ENCODE results near the gene PCP4.

Gene PCP4

GRCh38 chr21:39969691-39970364 lies 102.6 kb downstream of the PCP4 start:
- TF ChIP-seq, protein P1, sequence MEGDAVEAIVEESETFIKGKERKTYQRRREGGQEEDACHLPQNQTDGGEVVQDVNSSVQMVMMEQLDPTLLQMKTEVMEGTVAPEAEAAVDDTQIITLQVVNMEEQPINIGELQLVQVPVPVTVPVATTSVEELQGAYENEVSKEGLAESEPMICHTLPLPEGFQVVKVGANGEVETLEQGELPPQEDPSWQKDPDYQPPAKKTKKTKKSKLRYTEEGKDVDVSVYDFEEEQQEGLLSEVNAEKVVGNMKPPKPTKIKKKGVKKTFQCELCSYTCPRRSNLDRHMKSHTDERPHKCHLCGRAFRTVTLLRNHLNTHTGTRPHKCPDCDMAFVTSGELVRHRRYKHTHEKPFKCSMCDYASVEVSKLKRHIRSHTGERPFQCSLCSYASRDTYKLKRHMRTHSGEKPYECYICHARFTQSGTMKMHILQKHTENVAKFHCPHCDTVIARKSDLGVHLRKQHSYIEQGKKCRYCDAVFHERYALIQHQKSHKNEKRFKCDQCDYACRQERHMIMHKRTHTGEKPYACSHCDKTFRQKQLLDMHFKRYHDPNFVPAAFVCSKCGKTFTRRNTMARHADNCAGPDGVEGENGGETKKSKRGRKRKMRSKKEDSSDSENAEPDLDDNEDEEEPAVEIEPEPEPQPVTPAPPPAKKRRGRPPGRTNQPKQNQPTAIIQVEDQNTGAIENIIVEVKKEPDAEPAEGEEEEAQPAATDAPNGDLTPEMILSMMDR (IDR thresholded peaks at IDR 0.05; ENCODE audit: insufficient read depth, low read length, poor library complexity, severe bottlenecking), result no peak
- TF ChIP-seq EZH2phosphoT487 (conservative IDR thresholded peaks at IDR 0.05; ENCODE audit: low read length), result no peak
- Histone ChIP-seq H3K27me3 (ENCODE audit: low read length) (no peaks in the 10 kb centered on the region), H3K9ac (ENCODE audit: low read length) (no peak overlapping the region), H3K9me3 (ENCODE audit: insufficient read depth, low read length) (no peaks in the 10 kb centered on the region), H3K36me3 (ENCODE audit: low read length) (no peaks in the 10 kb centered on the region), H3F3A (ENCODE audit: insufficient read depth) (no peaks in the 10 kb centered on the region), H3K9me2 (replicated peaks; ENCODE audit: insufficient read depth, low read length) (no peaks in the 10 kb centered on the region), H3K4me2 (ENCODE audit: low read depth, low read length, poor library complexity, severe bottlenecking) (no peak overlapping the region), H4K20me1 (ENCODE audit: low read depth, low read length) (no peaks in the 10 kb centered on the region), H3K27ac (ENCODE audit: low read depth, low read length) (no peak overlapping the region), H3K79me2 (ENCODE audit: insufficient read depth, low read length) (no peaks in the 10 kb centered on the region), H3K4me3 (ENCODE audit: insufficient read depth, low read length, poor library complexity, severe bottlenecking) (no peak overlapping the region), H2AFZ (ENCODE audit: low read depth, low read length, severe bottlenecking) (no peak overlapping the region)

GRCh38 chr21:39971956-39972355 lies 104.7 kb downstream of the PCP4 start:
- Histone ChIP-seq H3K9ac (ENCODE audit: low read length) (no peak overlapping the region), H3K79me2 (ENCODE audit: insufficient read depth, low read length) (no peaks in the 10 kb centered on the region), H4K20me1 (ENCODE audit: low read depth, low read length) (no peaks in the 10 kb centered on the region), H3K27me3 (ENCODE audit: low read length) (no peaks in the 10 kb centered on the region), H3K9me3 (ENCODE audit: insufficient read depth, low read length) (no peaks in the 10 kb centered on the region), H3K27ac (ENCODE audit: low read depth, low read length) (no peak overlapping the region), H3K4me3 (ENCODE audit: insufficient read depth, low read length, poor library complexity, severe bottlenecking) (no peak overlapping the region), H3K9me2 (replicated peaks; ENCODE audit: insufficient read depth, low read length) (no peaks in the 10 kb centered on the region), H3F3A (ENCODE audit: insufficient read depth) (no peaks in the 10 kb centered on the region), H2AFZ (ENCODE audit: low read depth, low read length, severe bottlenecking) (no peak overlapping the region), H3K36me3 (ENCODE audit: low read length) (no peaks in the 10 kb centered on the region), H3K4me2 (ENCODE audit: low read depth, low read length, poor library complexity, severe bottlenecking) (no peak overlapping the region)
- TF ChIP-seq, protein P1 (IDR thresholded peaks at IDR 0.05; ENCODE audit: insufficient read depth, low read length, poor library complexity, severe bottlenecking), result no peak
- TF ChIP-seq EZH2phosphoT487 (conservative IDR thresholded peaks at IDR 0.05; ENCODE audit: low read length), result no peak

DNA sequence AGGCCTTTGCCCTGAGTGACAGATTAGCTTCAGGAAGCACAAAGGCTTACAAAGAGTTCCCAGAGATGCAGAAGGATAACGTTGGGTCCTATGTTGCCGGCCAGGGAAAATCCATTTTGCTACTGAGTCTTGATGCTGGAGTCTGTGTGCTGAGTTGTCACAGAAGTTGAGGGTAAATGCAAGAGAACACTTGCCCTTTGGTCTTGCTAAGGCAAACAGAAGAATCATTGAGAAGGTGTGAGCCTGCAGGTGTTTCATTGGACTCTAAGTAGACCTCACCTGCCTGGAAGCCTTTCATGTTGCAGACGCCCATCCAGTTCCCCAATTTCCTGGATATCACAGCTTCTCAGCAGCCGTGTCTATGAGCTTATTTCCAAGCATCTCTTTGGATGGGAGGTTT lies 105.2 kb downstream of the PCP4 start:
- TF ChIP-seq, protein P1 (IDR thresholded peaks at IDR 0.05; ENCODE audit: insufficient read depth, low read length, poor library complexity, severe bottlenecking), result no peak
- no peak for TF ChIP-seq EZH2phosphoT487 (conservative IDR thresholded peaks at IDR 0.05; ENCODE audit: low read length)
- no peak overlapping the region for H3K27ac ChIP-seq (ENCODE audit: low read depth, low read length)
- no peaks in the 10 kb centered on the region for H4K20me1 ChIP-seq (ENCODE audit: low read depth, low read length)
- no peaks in the 10 kb centered on the region for H3F3A ChIP-seq (ENCODE audit: insufficient read depth)
- H3K36me3 ChIP-seq (ENCODE audit: low read length), result no peaks in the 10 kb centered on the region
- no peak overlapping the region for H3K4me2 ChIP-seq (ENCODE audit: low read depth, low read length, poor library complexity, severe bottlenecking)
- H3K9me2 ChIP-seq (replicated peaks; ENCODE audit: insufficient read depth, low read length), result no peaks in the 10 kb centered on the region
- no peaks in the 10 kb centered on the region for H3K27me3 ChIP-seq (ENCODE audit: low read length)
- H3K4me3 ChIP-seq (ENCODE audit: insufficient read depth, low read length, poor library complexity, severe bottlenecking), result no peak overlapping the region
- no peaks in the 10 kb centered on the region for H3K9me3 ChIP-seq (ENCODE audit: insufficient read depth, low read length)
- no peak overlapping the region for H3K9ac ChIP-seq (ENCODE audit: low read length)
- no peaks in the 10 kb centered on the region for H3K79me2 ChIP-seq (ENCODE audit: insufficient read depth, low read length)
- no peak overlapping the region for H2AFZ ChIP-seq (ENCODE audit: low read depth, low read length, severe bottlenecking)
